HAP-1 (cell line): ENCODE data around the gene OTOA.
"Not testable (repeated sequence)": the region's sequence is repeated elsewhere in the genome, so short reads cannot be mapped to it uniquely, and the experiment has no call there.

Source experiments
- DNase-seq, 2 experiments: peaks; one replicate each; pipeline ENCODE4 v3.0.0-alpha.2; 2016 to 2020; ENCODE audit warnings: low spot score in 2 of 2
- H3K27me3 ChIP-seq: fragments of 250-450 bp; sonication (Bioruptor Pico); 2 replicates; pipeline ENCODE4 v1.5.1; 2020; ENCODE audit warnings: low read depth, mild to moderate bottlenecking, moderate library complexity
- H3K36me3 ChIP-seq: fragments of 250-450 bp; sonication (Bioruptor Pico); replicated peaks from 2 replicates; pipeline ENCODE4 v1.5.1; 2020; ENCODE audit warnings: mild to moderate bottlenecking
- H3K4me1 ChIP-seq: fragments of 250-450 bp; sonication (Bioruptor Pico); 2 replicates; pipeline ENCODE4 v1.5.1; 2020; ENCODE audit warnings: mild to moderate bottlenecking
- H3K4me3 ChIP-seq: fragments of 250-450 bp; sonication (Bioruptor Pico); 2 replicates; pipeline ENCODE4 v1.5.1; 2020; ENCODE audit warnings: mild to moderate bottlenecking, moderate library complexity
- H3K9me3 ChIP-seq: fragments of 250-450 bp; sonication (Bioruptor Pico); 2 replicates; pipeline ENCODE4 v1.5.1; 2020; ENCODE audit warnings: mild to moderate bottlenecking, moderate library complexity
- in situ Hi-C: fragments of 300-500 bp; cut with MboI; formaldehyde crosslinking; loops from 3 replicates; pipeline ENCODE4 v1.14.3; 2020; ENCODE audit warnings: low sequenced_read_pairs, inconsistent platforms, mixed read lengths

Gene OTOA

GRCh38 chr16:21702276-21702675 lies 38.5 kb downstream of the OTOA start:
- H3K4me3 ChIP-seq, result no peak overlapping the region
- in situ Hi-C loops, result no loop called here

GRCh38 chr16:21703156-21703555 lies 39.4 kb downstream of the OTOA start:
- H3K4me1 ChIP-seq, result no peaks in the 10 kb centered on the region
- H3K27me3 ChIP-seq, result no peaks in the 10 kb centered on the region
- no peaks in the 10 kb centered on the region for H3K36me3 ChIP-seq
- in situ Hi-C loops, result no loop called here
- no peaks in the 10 kb centered on the region for H3K9me3 ChIP-seq
- no peak overlapping the region for H3K4me3 ChIP-seq
- no peak for DNase-seq

More at GRCh38 chr16:21702276-21702675, 38.5 kb downstream of the OTOA start:
- no peaks in the 10 kb centered on the region for H3K9me3 ChIP-seq
- H3K4me1 ChIP-seq, result no peaks in the 10 kb centered on the region
- H3K36me3 ChIP-seq, result no peaks in the 10 kb centered on the region
- no peak for DNase-seq
- H3K27me3 ChIP-seq, result peaks cover 3% of the 10 kb centered on the region; the same call in 1 of the 2 replicates

- Histone ChIP-seq H3K36me3 (no peaks in the 10 kb centered on the region), H3K27me3 (no peaks in the 10 kb centered on the region), H3K4me3 (no peak overlapping the region), H3K9me3 (no peaks in the 10 kb centered on the region), H3K4me1 (no peaks in the 10 kb centered on the region; the same call in 1 of the 2 replicates)
- DNase-seq, result no peak
- in situ Hi-C loops, result no loop called here
Measured at GRCh38 chr16:21703589-21704174, 39.9 kb downstream of the OTOA start.

GRCh38 chr16:21704266-21704665 lies 40.5 kb downstream of the OTOA start:
- Histone ChIP-seq H3K4me3 (no peak overlapping the region), H3K4me1 (no peaks in the 10 kb centered on the region; the same call in 1 of the 2 replicates), H3K27me3 (no peaks in the 10 kb centered on the region), H3K9me3 (no peaks in the 10 kb centered on the region), H3K36me3 (no peaks in the 10 kb centered on the region)
- in situ Hi-C loops, result no loop called here
- DNase-seq, result no peak

GRCh38 chr16:21704733-21705132 lies 41.0 kb downstream of the OTOA start:
- H3K9me3 ChIP-seq, result no peaks in the 10 kb centered on the region
- H3K4me1 ChIP-seq, result no peaks in the 10 kb centered on the region; the same call in 1 of the 2 replicates
- H3K27me3 ChIP-seq, result no peaks in the 10 kb centered on the region
- in situ Hi-C loops, result no loop called here
- no peak overlapping the region for H3K4me3 ChIP-seq
- no peak for DNase-seq
- no peaks in the 10 kb centered on the region for H3K36me3 ChIP-seq

- DNase-seq, result peak; percentile 60 to 90
- H3K4me1 ChIP-seq, result no peaks in the 10 kb centered on the region; the same call in 1 of the 2 replicates
- no peaks in the 10 kb centered on the region for H3K36me3 ChIP-seq
- H3K27me3 ChIP-seq, result no peaks in the 10 kb centered on the region
- H3K4me3 ChIP-seq, result no peak overlapping the region
- H3K9me3 ChIP-seq, result no peaks in the 10 kb centered on the region
- in situ Hi-C loops, result no loop called here
Measured at GRCh38 chr16:21708533-21709115, 44.9 kb downstream of the OTOA start.

- Histone ChIP-seq H3K4me1 (no peaks in the 10 kb centered on the region; the same call in 1 of the 2 replicates), H3K4me3 (no peak overlapping the region), H3K27me3 (no peaks in the 10 kb centered on the region), H3K9me3 (no peaks in the 10 kb centered on the region), H3K36me3 (no peaks in the 10 kb centered on the region)
- in situ Hi-C loops, result no loop called here
- no peak for DNase-seq
Measured at GRCh38 chr16:21710938-21711337, 47.2 kb downstream of the OTOA start.

GRCh38 chr16:21713549-21714368 lies 50.0 kb downstream of the OTOA start:
- no peaks in the 10 kb centered on the region for H3K27me3 ChIP-seq
- in situ Hi-C loops, result no loop called here
- DNase-seq, result no peak

GRCh38 chr16:21714369-21714618 lies 50.5 kb downstream of the OTOA start:
- H3K36me3 ChIP-seq, H3K9me3 ChIP-seq, DNase-seq, H3K4me1 ChIP-seq, H3K27me3 ChIP-seq, in situ Hi-C loops, H3K4me3 ChIP-seq: not testable (repeated sequence)

More at GRCh38 chr16:21713549-21714368, 50.0 kb downstream of the OTOA start:
- no peaks in the 10 kb centered on the region for H3K36me3 ChIP-seq
- no peaks in the 10 kb centered on the region; the same call in 1 of the 2 replicates for H3K4me1 ChIP-seq
- no peak overlapping the region for H3K4me3 ChIP-seq
- H3K9me3 ChIP-seq, result no peaks in the 10 kb centered on the region

- Histone ChIP-seq H3K4me1 (no peaks in the 10 kb centered on the region), H3K36me3 (no peaks in the 10 kb centered on the region), H3K9me3 (no peaks in the 10 kb centered on the region), H3K4me3 (no peak overlapping the region), H3K27me3 (no peaks in the 10 kb centered on the region)
- no peak for DNase-seq
- in situ Hi-C loops, result no loop called here
Measured at GRCh38 chr16:21717608-21718007, 53.8 kb downstream of the OTOA start.

- Histone ChIP-seq H3K36me3 (no peaks in the 10 kb centered on the region), H3K27me3 (no peaks in the 10 kb centered on the region), H3K4me3 (no peak overlapping the region), H3K4me1 (no peaks in the 10 kb centered on the region), H3K9me3 (no peaks in the 10 kb centered on the region)
- in situ Hi-C loops, result no loop called here
- DNase-seq, result no peak
Measured at GRCh38 chr16:21719283-21719682, 55.5 kb downstream of the OTOA start.

- no peaks in the 10 kb centered on the region for H3K36me3 ChIP-seq
- H3K9me3 ChIP-seq, result no peaks in the 10 kb centered on the region
- H3K4me3 ChIP-seq, result no peak overlapping the region
- no peaks in the 10 kb centered on the region for H3K27me3 ChIP-seq
- in situ Hi-C loops, result no loop called here
- no peak for DNase-seq
- H3K4me1 ChIP-seq, result no peaks in the 10 kb centered on the region
Measured at GRCh38 chr16:21720533-21720932, 56.8 kb downstream of the OTOA start.

GRCh38 chr16:21722771-21723455 lies 59.1 kb downstream of the OTOA start:
- Histone ChIP-seq H3K27me3 (no peaks in the 10 kb centered on the region), H3K4me1 (no peaks in the 10 kb centered on the region), H3K4me3 (no peak overlapping the region), H3K9me3 (no peaks in the 10 kb centered on the region), H3K36me3 (no peaks in the 10 kb centered on the region)
- in situ Hi-C loops, result no loop called here
- no peak for DNase-seq

- DNase-seq, result no peak
- in situ Hi-C loops, result no loop called here
- Histone ChIP-seq H3K4me3 (no peak overlapping the region), H3K4me1 (no peaks in the 10 kb centered on the region), H3K27me3 (no peaks in the 10 kb centered on the region), H3K36me3 (no peaks in the 10 kb centered on the region), H3K9me3 (no peaks in the 10 kb centered on the region)
Measured at GRCh38 chr16:21723532-21723931, 59.8 kb downstream of the OTOA start.
